HUES6 (cell line): ENCODE data around the gene RLBP1.

Experiments used
- H3K27ac ChIP-seq: 2 replicates; pipeline ENCODE4 v1.7.0; 2013; ENCODE audit warnings: low read depth, mild to moderate bottlenecking, low read length, inconsistent platforms
- H3K27me3 ChIP-seq: 2 replicates; pipeline ENCODE4 v1.6.1; 2013; ENCODE audit warnings: low read length; ENCODE audit not compliant: control insufficient read depth, insufficient read depth
- H3K36me3 ChIP-seq: 2 replicates; pipeline ENCODE4 v1.6.1; 2013; ENCODE audit warnings: low read length; ENCODE audit not compliant: control insufficient read depth, insufficient read depth
- H3K4me1 ChIP-seq: 2 replicates; pipeline ENCODE4 v1.6.1; 2013; ENCODE audit warnings: low read length; ENCODE audit not compliant: control insufficient read depth, insufficient read depth
- H3K4me3 ChIP-seq: 2 replicates; pipeline ENCODE4 v1.5.1; 2013; ENCODE audit warnings: low read depth, low read length
- H3K9ac ChIP-seq: one replicate; pipeline ENCODE4 v1.6.1; 2013; ENCODE audit warnings: mild to moderate bottlenecking, low read length
- H3K9me3 ChIP-seq: 2 replicates; pipeline ENCODE4 v1.6.1; 2013; ENCODE audit warnings: low read depth, low read length; ENCODE audit not compliant: control insufficient read depth, insufficient read depth

Gene RLBP1

DNA sequence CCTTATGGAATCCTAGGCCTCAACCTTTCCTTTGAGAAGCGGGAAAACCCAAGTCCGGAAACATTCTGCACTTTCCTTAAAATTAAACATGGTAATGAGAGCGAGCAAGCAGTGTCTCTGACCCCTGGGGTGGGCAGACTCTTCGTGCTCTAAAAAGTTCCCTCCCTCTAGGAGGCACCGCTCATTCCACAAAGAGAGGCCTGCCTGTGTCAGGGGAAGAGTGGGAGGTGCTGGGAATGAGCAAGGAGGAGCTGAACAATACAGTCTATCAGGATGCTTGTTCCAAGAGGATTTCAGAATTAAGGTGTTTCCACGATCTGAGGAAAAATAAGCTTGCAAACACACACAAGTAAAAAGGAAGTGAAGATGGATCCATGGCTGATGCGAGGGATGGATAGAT, 6.0 kb upstream of the RLBP1 start:
- Histone ChIP-seq H3K27me3 (no peaks in the 10 kb centered on the region), H3K9me3 (no peaks in the 10 kb centered on the region), H3K4me3 (no peak overlapping the region), H3K36me3 (no peaks in the 10 kb centered on the region), H3K27ac (no peak overlapping the region), H3K4me1 (peaks cover 5% of the 10 kb centered on the region; the same call in 1 of the 2 replicates), H3K9ac (no peak overlapping the region)

DNA sequence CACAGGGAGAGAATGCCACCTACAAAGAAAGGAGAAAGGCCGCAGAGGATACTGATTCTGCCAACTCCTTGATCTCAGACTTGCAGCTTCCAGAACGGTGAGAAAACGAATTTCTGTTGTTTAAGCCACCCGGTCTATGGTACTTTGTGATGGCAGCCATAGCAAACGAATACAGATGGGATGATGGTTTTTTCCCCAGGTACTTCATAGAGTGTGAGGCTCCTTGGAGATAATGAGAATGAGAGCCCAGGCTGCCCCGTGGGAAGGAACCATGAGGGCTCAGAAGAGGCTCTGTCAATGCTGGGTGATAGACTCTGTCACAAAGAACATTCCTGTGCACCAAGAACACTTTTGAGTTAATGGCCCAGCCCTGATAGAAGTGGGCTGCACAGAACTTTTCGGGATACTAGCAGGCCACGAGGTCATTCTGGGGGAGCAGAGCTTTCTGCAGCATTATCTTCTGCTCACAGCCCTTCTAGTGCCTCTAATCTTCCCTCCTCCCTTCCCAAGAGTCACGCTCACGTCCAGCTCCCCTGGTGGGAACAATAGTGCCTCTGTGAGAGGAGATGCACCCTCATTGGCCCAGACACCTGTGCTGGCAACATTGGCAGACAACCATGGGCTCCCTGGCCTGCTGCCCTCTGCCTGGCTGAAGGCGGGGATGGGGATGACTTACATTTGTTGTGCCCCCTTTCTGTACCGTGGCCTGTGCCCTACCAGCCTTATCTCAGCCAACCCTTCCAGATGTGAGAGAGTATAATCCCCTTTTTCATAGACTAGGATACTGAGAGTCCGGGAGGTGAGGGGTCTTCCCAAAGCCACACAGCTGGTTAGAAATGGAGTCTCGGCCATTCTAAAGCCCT, 5.2 kb upstream of the RLBP1 start:
- Histone ChIP-seq H3K27ac (no peak overlapping the region), H3K9ac (no peak overlapping the region), H3K4me3 (no peak overlapping the region), H3K27me3 (no peaks in the 10 kb centered on the region), H3K36me3 (no peaks in the 10 kb centered on the region), H3K9me3 (no peaks in the 10 kb centered on the region), H3K4me1 (peaks cover 5% of the 10 kb centered on the region; the same call in 1 of the 2 replicates)

DNA sequence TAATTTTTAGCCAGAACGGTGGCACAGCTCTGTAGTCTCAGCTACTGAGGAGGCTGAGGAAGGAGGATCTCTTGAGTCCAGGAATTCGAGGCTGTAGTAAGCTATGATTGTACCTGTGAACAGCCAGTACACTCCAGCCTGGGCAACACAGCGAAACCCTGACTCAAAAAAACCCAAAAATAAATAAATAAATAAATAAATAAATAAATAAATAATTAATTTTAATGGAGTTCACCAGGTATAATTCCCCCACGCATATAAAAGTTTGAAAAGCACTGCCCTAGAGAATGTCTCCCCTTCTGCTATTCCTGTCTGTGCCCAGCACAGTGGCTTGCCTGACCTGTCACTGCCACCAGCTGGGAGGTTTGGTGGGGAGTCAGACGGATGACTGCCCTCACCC, 4.2 kb upstream of the RLBP1 start:
- no peak overlapping the region for H3K9ac ChIP-seq
- H3K27me3 ChIP-seq, result no peaks in the 10 kb centered on the region
- no peak overlapping the region for H3K4me3 ChIP-seq
- H3K36me3 ChIP-seq, result no peaks in the 10 kb centered on the region
- peaks cover 5% of the 10 kb centered on the region; the same call in 1 of the 2 replicates for H3K4me1 ChIP-seq
- H3K27ac ChIP-seq, result no peak overlapping the region
- no peaks in the 10 kb centered on the region for H3K9me3 ChIP-seq

DNA sequence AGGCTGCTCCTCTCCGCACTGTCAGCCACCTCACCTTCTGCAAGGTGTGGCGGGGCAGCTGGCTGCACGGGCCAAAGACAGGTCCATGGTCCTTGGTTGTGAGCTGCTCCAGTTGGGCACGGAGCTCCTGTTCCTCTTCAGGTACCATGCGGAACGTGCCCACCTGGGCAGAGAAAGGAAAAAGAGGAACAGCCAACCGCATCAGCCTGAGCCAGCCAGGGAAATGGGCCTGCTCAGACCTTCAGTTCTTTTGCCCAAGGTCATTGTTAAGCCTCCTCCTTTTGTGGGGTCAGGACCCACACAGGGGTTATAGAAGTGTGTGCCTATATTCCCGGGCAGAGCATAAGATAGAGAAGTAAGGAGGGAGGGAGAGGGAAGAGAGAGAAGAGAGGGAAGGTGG, 2.8 kb downstream of the RLBP1 start:
- H3K4me3 ChIP-seq, result no peak overlapping the region
- H3K27me3 ChIP-seq, result no peaks in the 10 kb centered on the region
- H3K27ac ChIP-seq, result no peak overlapping the region
- no peaks in the 10 kb centered on the region for H3K36me3 ChIP-seq
- no peaks in the 10 kb centered on the region for H3K4me1 ChIP-seq
- H3K9me3 ChIP-seq, result no peaks in the 10 kb centered on the region
- no peak overlapping the region for H3K9ac ChIP-seq

DNA sequence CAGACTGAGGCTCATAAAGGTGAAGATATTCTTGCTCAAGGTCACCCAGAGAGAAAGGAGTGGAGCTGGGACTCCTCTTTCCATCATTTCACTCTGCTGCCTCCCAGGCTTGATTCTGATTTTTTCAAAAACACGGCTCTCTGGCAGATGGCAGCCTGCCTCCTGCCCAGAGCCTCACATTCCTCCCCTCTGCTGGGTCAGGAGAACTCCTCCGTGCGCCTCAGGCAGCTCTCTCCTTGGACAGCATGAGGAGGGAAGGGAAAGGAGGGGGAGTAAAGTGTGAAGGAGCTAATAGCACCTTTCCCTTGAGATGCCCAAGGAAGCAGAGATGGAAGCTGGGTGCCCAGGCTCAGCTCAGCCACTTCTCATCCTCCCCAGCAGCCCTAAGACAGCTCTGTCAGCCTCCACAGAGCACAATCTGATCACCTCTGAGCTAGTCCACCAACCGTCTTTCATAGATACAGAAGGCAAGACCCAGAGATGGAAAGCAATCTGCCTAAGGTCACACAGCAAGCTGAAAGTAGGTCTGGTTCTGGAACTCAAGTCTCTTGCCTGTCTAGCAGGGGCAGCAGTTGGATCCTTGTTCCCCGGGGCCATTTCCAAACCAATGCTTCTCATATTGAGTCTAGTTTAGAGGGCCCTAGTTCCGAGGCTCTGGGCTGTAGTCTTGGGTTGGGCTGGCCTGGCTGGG, 3.5 kb downstream of the RLBP1 start:
- H3K36me3 ChIP-seq, result no peaks in the 10 kb centered on the region
- no peaks in the 10 kb centered on the region for H3K9me3 ChIP-seq
- H3K27ac ChIP-seq, result no peak overlapping the region
- no peak overlapping the region for H3K9ac ChIP-seq
- H3K4me3 ChIP-seq, result no peak overlapping the region
- H3K27me3 ChIP-seq, result no peaks in the 10 kb centered on the region
- H3K4me1 ChIP-seq, result no peaks in the 10 kb centered on the region

DNA sequence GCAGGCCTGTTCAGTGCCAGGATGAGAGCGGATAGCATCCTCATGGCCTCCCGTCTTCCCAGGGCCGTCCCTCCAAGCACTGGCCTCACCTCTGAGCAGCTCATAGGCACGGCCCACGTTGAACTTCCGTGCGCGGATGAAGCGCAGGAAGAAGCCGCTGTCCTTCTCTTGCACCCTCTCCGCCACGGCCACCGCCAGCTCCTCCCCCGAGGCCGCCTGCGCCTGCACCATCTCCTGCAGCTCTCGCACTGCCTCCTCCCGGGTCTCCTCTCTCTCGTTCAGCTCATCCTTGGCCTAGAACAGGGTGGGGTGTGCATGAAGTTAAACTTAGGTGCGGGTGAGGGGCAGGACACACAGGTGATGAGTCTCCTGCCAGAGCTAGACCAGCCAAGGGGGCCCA, 4.3 kb downstream of the RLBP1 start:
- Histone ChIP-seq H3K36me3 (no peaks in the 10 kb centered on the region), H3K4me3 (no peak overlapping the region), H3K27me3 (no peaks in the 10 kb centered on the region), H3K4me1 (no peaks in the 10 kb centered on the region), H3K9ac (no peak overlapping the region), H3K27ac (no peak overlapping the region), H3K9me3 (no peaks in the 10 kb centered on the region)

DNA sequence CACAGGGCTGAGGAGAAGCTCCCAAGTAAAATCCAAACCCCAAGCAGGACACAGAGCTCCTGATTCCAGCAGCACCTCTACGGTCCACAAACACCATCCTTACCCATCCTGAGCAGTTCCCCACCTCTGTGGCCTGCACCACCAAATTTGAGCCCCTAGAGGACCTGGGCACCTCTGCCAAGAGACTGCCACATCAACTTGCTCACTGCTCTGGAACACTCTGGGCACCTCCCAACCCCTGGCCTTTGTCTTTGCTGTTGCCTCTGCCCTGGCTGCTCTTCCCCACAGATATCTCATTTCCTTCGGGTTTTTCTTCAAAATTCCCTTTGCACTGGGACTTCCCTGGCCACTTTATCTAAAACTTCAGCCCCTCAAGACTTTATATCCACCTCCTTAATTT, 5.8 kb downstream of the RLBP1 start:
- no peaks in the 10 kb centered on the region for H3K27me3 ChIP-seq
- H3K4me3 ChIP-seq, result no peak overlapping the region
- H3K36me3 ChIP-seq, result no peaks in the 10 kb centered on the region
- H3K4me1 ChIP-seq, result no peaks in the 10 kb centered on the region
- H3K27ac ChIP-seq, result no peak overlapping the region
- no peak overlapping the region for H3K9ac ChIP-seq
- no peaks in the 10 kb centered on the region for H3K9me3 ChIP-seq

DNA sequence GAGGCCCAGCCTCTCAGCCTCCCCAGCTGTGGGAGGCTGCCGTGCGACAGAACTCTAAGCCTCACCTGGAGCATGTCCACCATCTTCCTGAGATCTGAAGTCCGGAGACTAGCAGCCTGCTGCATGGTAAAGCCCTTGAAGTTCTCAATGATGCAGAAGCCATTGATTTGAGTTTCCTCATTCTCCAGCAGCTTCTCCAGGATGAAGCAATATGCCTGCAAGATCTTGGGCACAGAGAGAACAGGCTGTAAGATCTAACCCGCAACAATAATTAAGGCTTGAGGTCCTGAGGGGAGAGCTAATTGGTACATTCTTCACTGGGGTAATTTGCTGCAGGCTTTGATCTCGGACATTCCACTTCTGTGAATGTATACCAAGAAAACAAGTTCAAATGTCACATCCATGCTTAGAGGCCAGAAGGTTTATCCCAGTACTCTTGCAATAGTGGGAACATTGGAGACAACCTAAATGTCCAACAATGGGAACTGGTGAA, 9.7 kb downstream of the RLBP1 start:
- H3K27me3 ChIP-seq, result no peaks in the 10 kb centered on the region
- no peaks in the 10 kb centered on the region for H3K36me3 ChIP-seq
- no peak overlapping the region for H3K27ac ChIP-seq
- H3K4me1 ChIP-seq, result no peaks in the 10 kb centered on the region
- H3K4me3 ChIP-seq, result no peak overlapping the region
- no peaks in the 10 kb centered on the region for H3K9me3 ChIP-seq
- H3K9ac ChIP-seq, result no peak overlapping the region

DNA sequence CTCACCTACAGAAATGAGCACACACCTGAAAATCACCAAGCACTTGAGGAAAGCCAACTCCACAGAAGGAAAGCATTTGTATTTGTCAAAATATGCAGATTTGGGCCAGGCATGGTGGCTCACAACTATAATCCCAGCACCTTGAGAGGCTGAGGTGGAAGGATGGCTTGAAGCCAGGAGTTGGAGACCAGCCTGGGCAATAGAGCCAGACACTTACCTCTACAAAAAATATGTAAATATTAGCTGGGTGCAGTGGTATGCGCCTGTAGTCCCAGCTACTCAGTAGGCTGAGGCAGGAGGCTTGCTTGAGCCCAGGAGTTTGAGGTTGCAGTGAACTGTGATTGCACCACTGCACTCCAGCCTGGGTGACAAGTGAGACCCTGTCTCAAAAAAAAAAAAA, 12.3 kb downstream of the RLBP1 start:
- Histone ChIP-seq H3K36me3 (no peaks in the 10 kb centered on the region), H3K9ac (no peak overlapping the region), H3K27ac (no peak overlapping the region), H3K27me3 (no peaks in the 10 kb centered on the region), H3K4me1 (no peaks in the 10 kb centered on the region), H3K4me3 (no peak overlapping the region), H3K9me3 (no peaks in the 10 kb centered on the region)

DNA sequence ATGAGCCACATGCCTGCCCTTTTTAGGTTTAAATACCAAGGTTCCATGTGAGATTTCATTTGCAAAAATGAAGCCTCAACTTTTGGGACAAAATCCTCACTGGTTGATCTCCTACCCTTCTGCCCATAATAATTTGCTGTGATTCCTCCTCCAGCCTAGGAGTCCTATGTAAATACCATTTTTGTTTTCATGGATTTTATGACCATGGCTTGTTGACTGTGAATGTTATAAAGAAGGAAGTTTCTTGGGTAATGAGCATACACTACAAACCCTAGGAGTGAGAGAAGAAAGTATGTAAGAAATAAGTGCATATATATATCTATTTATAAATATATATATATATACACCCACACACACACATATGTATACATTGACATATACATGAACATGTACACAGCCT, 13.1 kb downstream of the RLBP1 start:
- H3K27me3 ChIP-seq, result no peaks in the 10 kb centered on the region
- H3K27ac ChIP-seq, result no peak overlapping the region
- H3K36me3 ChIP-seq, result no peaks in the 10 kb centered on the region
- no peaks in the 10 kb centered on the region for H3K4me1 ChIP-seq
- no peak overlapping the region for H3K4me3 ChIP-seq
- no peak overlapping the region for H3K9ac ChIP-seq
- H3K9me3 ChIP-seq, result no peaks in the 10 kb centered on the region

DNA sequence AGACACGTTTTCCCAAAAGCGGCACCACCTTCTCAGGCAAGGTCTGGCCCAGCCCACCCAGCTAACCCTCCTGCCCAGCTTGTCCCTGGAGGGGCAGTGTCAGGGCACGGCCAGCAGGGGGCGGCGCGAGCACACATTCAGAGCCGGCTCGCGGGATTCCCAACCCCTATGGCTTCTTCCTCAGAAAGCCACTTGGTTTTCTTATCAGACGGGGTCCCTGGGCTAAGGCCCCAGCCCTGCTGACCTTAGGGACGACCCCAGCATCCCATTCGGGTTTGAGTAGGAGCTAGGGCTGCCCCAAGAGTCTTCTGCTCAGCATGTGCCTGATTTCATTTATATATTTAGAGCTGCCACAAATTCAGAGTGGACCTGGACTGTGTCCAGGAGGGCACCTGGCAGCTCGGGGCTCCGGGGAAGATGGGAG, 14.5 kb downstream of the RLBP1 start:
- Histone ChIP-seq H3K9ac (no peak overlapping the region), H3K27me3 (no peaks in the 10 kb centered on the region), H3K27ac (no peak overlapping the region), H3K4me3 (no peak overlapping the region), H3K36me3 (no peaks in the 10 kb centered on the region), H3K9me3 (no peaks in the 10 kb centered on the region), H3K4me1 (no peaks in the 10 kb centered on the region; the same call in 1 of the 2 replicates)
